PC-3 (cell line): ENCODE data around the gene NOP14. TPM values are rescaled to one million over a fixed set of nuclear protein-coding genes. Genes with fewer than 3 reads are reported as not detected.

Source experiments
- ATAC-seq: fragments of 200-7000 bp; cut with Tn5 transposase; 2 replicates; pipeline ENCODE4 v1.9.1; 2020; ENCODE audit warnings: mild to moderate bottlenecking, moderate library complexity
- BruUV-seq: library from RNA; stranded (reverse); fragments of 400-500 nt; replicated peaks from 2 replicates; lab custom pipeline; 2021; lab: Mats Ljungman, UMichigan
- CTCF ChIA-PET: fragments of 300-600 bp; sonication (Branson Sonifier 250); formaldehyde crosslinking; loops from one replicate; lab custom pipeline; 2022; ENCODE audit warnings: antibody characterized with exemption; lab: Charles Lee
- POLR2A ChIA-PET: fragments of 300-600 bp; sonication (Branson Sonifier 250); formaldehyde crosslinking; loops from one replicate; lab custom pipeline; 2022; ENCODE audit warnings: antibody characterized with exemption; ENCODE audit not compliant: unreplicated experiment; lab: Charles Lee
- DNase-seq: peaks from one replicate; pipeline ENCODE4 v3.0.0-alpha.2; 2015
- H2AFZ ChIP-seq: fragments of 300-600 bp; sonication (generic); 2 replicates; pipeline ENCODE4 v1.6.0; 2016; ENCODE audit warnings: antibody characterized with exemption, low read length
- H3F3A ChIP-seq: fragments of 300-600 bp; sonication (generic); one replicate; pipeline ENCODE4 v1.6.0; 2017; ENCODE audit warnings: antibody characterized with exemption, low read length, control low read depth, mild to moderate bottlenecking; ENCODE audit not compliant: unreplicated experiment
- H3K27ac ChIP-seq: fragments of 300-600 bp; sonication (generic); 2 replicates; pipeline ENCODE4 v1.5.1; 2016; ENCODE audit warnings: mild to moderate bottlenecking, low read length
- H3K27me3 ChIP-seq: fragments of 300-600 bp; sonication (generic); 2 replicates; pipeline ENCODE4 v1.6.1; 2016; ENCODE audit warnings: low read length, mixed read lengths
- H3K36me3 ChIP-seq: fragments of 300-600 bp; sonication (generic); 2 replicates; pipeline ENCODE4 v1.6.1; 2016; ENCODE audit warnings: low read depth, mixed run types, low read length, mixed read lengths
- H3K4me1 ChIP-seq: fragments of 300-600 bp; sonication (generic); 2 replicates; pipeline ENCODE4 v1.5.1; 2016; ENCODE audit warnings: low read length; ENCODE audit not compliant: insufficient read depth
- H3K4me2 ChIP-seq: fragments of 300-600 bp; sonication (generic); 2 replicates; pipeline ENCODE4 v1.6.0; 2016; ENCODE audit warnings: low read length
- H3K4me3 ChIP-seq: fragments of 300-600 bp; sonication (generic); 2 replicates; pipeline ENCODE4 v1.5.1; 2016; ENCODE audit warnings: mild to moderate bottlenecking, low read length, mixed read lengths
- H3K79me2 ChIP-seq: fragments of 300-600 bp; sonication (generic); 2 replicates; pipeline ENCODE4 v1.6.1; 2017; ENCODE audit warnings: low read length, mixed read lengths
- H3K9ac ChIP-seq: fragments of 300-600 bp; sonication (generic); 2 replicates; pipeline ENCODE4 v1.6.0; 2016; ENCODE audit warnings: mild to moderate bottlenecking, low read length
- H3K9me2 ChIP-seq: fragments of 300-600 bp; sonication (generic); replicated peaks from 2 replicates; pipeline ENCODE4 v1.6.1; 2016; ENCODE audit warnings: mixed run types, low read length, mixed read lengths
- H3K9me3 ChIP-seq: fragments of 300-600 bp; sonication (generic); 2 replicates; pipeline ENCODE4 v1.6.1; 2016; ENCODE audit warnings: low read length, mixed read lengths
- H4K20me1 ChIP-seq: fragments of 300-600 bp; sonication (generic); 2 replicates; pipeline ENCODE4 v1.6.1; 2016; ENCODE audit warnings: low read length, mixed read lengths
- EZH2 ChIP-seq: fragments of 300-600 bp; sonication (generic); IDR thresholded peaks from one replicate; pipeline ENCODE4 v1.6.1; 2017; ENCODE audit warnings: antibody characterized with exemption, mild to moderate bottlenecking, low read length; ENCODE audit not compliant: unreplicated experiment
- EZH2phosphoT487 ChIP-seq: fragments of 300-600 bp; sonication (generic); IDR thresholded peaks from 2 replicates; pipeline ENCODE4 v1.6.1; 2018; ENCODE audit warnings: mild to moderate bottlenecking, antibody characterized with exemption, low read length, borderline replicate concordance
- intact Hi-C: fragments of 100-400 bp; cut with micrococcal nuclease; formaldehyde crosslinking; loops from 2 replicates; pipeline ENCODE4 v1.9.0; 2023
- total RNA-seq: library from RNA; depleted of rRNA; stranded (reverse); fragments of >200 nt; gene quantifications from 2 replicates; pipeline ENCODE4 v1.2.3, GENCODE V29; 2014
- TF ChIP-seq, protein P1 (sequence below): fragments of 300-600 bp; sonication (generic); conservative IDR thresholded peaks from 2 replicates; pipeline ENCODE4 v1.5.1; 2017; ENCODE audit warnings: antibody characterized with exemption, low read depth, mild to moderate bottlenecking, low read length

The NOP14 gene
- total RNA-seq, 1 experiment from 2014 or later = 26.0 TPM

GRCh38 chr4:2982012-2982411 is 18.8 kb upstream of the NOP14 start:
- BruUV-seq = no TSS peak
- Histone ChIP-seq H3K4me1 (peaks cover 14% of the 10 kb centered on the region), H3K36me3 (no peaks in the 10 kb centered on the region), H3K79me2 (no peaks in the 10 kb centered on the region), H3K27ac (no peak overlapping the region), H3K4me2 (no peak overlapping the region), H3K27me3 (no peaks in the 10 kb centered on the region), H3F3A (no peaks in the 10 kb centered on the region), H3K9me2 (no peaks in the 10 kb centered on the region), H2AFZ (no peak overlapping the region), H4K20me1 (no peaks in the 10 kb centered on the region), H3K9ac (no peak overlapping the region), H3K9me3 (no peaks in the 10 kb centered on the region), H3K4me3 (no peak overlapping the region)
- ChIA-PET POLR2A (no interaction called here), CTCF (no interaction called here)
- TF ChIP-seq EZH2 (no peak), EZH2phosphoT487 (no peak)
- TF ChIP-seq, protein P1, sequence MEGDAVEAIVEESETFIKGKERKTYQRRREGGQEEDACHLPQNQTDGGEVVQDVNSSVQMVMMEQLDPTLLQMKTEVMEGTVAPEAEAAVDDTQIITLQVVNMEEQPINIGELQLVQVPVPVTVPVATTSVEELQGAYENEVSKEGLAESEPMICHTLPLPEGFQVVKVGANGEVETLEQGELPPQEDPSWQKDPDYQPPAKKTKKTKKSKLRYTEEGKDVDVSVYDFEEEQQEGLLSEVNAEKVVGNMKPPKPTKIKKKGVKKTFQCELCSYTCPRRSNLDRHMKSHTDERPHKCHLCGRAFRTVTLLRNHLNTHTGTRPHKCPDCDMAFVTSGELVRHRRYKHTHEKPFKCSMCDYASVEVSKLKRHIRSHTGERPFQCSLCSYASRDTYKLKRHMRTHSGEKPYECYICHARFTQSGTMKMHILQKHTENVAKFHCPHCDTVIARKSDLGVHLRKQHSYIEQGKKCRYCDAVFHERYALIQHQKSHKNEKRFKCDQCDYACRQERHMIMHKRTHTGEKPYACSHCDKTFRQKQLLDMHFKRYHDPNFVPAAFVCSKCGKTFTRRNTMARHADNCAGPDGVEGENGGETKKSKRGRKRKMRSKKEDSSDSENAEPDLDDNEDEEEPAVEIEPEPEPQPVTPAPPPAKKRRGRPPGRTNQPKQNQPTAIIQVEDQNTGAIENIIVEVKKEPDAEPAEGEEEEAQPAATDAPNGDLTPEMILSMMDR = no peak
- intact Hi-C loops = no loop called here
- ATAC-seq (no peak), DNase-seq (no peak)

DNA sequence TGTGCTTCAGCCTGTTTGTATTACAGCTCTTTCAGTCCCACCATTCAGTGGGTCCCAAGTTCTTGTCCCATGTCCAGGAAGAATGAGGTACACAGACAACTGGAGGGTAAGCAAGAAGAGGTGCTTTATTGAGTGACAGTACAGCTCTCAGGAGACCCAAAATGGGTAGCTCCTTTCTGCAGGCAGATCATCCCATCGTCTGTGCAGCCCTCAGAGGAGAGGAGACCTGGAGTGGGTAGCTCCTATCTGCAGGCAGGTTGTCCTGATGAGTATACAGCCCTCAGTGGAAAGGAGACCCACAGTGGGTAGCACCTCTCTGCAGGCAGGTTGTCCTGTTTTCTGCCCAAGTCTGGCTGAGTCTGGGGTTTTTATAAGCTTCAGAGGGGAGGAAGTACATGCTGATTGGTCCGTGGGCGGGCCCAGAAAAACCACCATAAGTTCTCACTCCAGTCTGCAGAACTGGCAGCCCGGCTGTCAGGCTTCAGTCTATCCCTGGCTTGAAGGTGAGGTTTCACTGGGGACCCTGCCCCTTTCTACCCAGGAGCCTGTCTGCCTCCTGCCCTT is 18.1 kb upstream of the NOP14 start:
- H3F3A ChIP-seq = no peaks in the 10 kb centered on the region
- ChIA-PET POLR2A (no interaction called here), CTCF (no interaction called here)
- no TSS peak for BruUV-seq
- no peaks in the 10 kb centered on the region for H3K79me2 ChIP-seq
- H3K4me2 ChIP-seq = no peak overlapping the region
- TF ChIP-seq EZH2 = no peak
- TF ChIP-seq EZH2phosphoT487 = no peak
- TF ChIP-seq, protein P1 = no peak
- no peaks in the 10 kb centered on the region for H3K9me2 ChIP-seq
- intact Hi-C loops = no loop called here
- no peak for DNase-seq
- no peaks in the 10 kb centered on the region for H3K36me3 ChIP-seq
- peaks cover 18% of the 10 kb centered on the region for H3K4me1 ChIP-seq
- no peaks in the 10 kb centered on the region for H3K9me3 ChIP-seq
- no peak overlapping the region for H3K27ac ChIP-seq
- no peak for ATAC-seq
- no peaks in the 10 kb centered on the region for H4K20me1 ChIP-seq
- no peak overlapping the region for H3K4me3 ChIP-seq
- H3K27me3 ChIP-seq = no peaks in the 10 kb centered on the region
- H3K9ac ChIP-seq = no peak overlapping the region
- H2AFZ ChIP-seq = no peak overlapping the region
